ENCODE data around the gene ALDH1A3. TPM values are rescaled to one million over a fixed set of nuclear protein-coding genes. Genes with fewer than 3 reads are reported as not detected.

ALDH1A3 gene
- total RNA-seq, 1 donor from 2014 or later = 2.9 TPM

GRCh38 chr15:100835636-100836035, 44.0 kb upstream of the ALDH1A3 start:
- H3K4me3 ChIP-seq = no peak overlapping the region
- H3K36me3 ChIP-seq = no peaks in the 10 kb centered on the region
- no peaks in the 10 kb centered on the region for H3K4me1 ChIP-seq
- no peak for TF ChIP-seq CTCF (IDR thresholded peaks at IDR 0.05; ENCODE audit: borderline replicate concordance)
- intact Hi-C loops (cut with micrococcal nuclease) = no loop called here
- no peak for DNase-seq
- H3K27me3 ChIP-seq (ENCODE audit: low read depth) = peaks cover 33% of the 10 kb centered on the region
- H3K9me3 ChIP-seq (replicated peaks) = no peaks in the 10 kb centered on the region
- H3K27ac ChIP-seq (replicated peaks) = no peak overlapping the region

- intact Hi-C loops (cut with micrococcal nuclease) = no loop called here
Observed at GRCh38 chr15:100836501-100836900, 43.1 kb upstream of the ALDH1A3 start.

GRCh38 chr15:100841426-100841825, 38.2 kb upstream of the ALDH1A3 start:
- H3K9me3 ChIP-seq (replicated peaks) = no peaks in the 10 kb centered on the region
- peaks cover 56% of the 10 kb centered on the region for H3K27me3 ChIP-seq (ENCODE audit: low read depth)
- no peak overlapping the region for H3K4me3 ChIP-seq
- no peaks in the 10 kb centered on the region for H3K4me1 ChIP-seq
- no peak for TF ChIP-seq CTCF (IDR thresholded peaks at IDR 0.05; ENCODE audit: borderline replicate concordance)
- no peak for DNase-seq
- no peaks in the 10 kb centered on the region for H3K36me3 ChIP-seq
- no peak overlapping the region for H3K27ac ChIP-seq (replicated peaks)
- intact Hi-C loops (cut with micrococcal nuclease) = no loop called here

More at GRCh38 chr15:100836501-100836900, 43.1 kb upstream of the ALDH1A3 start:
- no peak overlapping the region for H3K27ac ChIP-seq (replicated peaks)
- no peaks in the 10 kb centered on the region for H3K36me3 ChIP-seq
- no peak overlapping the region for H3K4me3 ChIP-seq
- TF ChIP-seq CTCF (IDR thresholded peaks at IDR 0.05; ENCODE audit: borderline replicate concordance) = no peak
- H3K27me3 ChIP-seq (ENCODE audit: low read depth) = peaks cover 26% of the 10 kb centered on the region
- H3K4me1 ChIP-seq = no peaks in the 10 kb centered on the region
- no peak for DNase-seq
- no peaks in the 10 kb centered on the region for H3K9me3 ChIP-seq (replicated peaks)

GRCh38 chr15:100842756-100843730, 36.6 kb upstream of the ALDH1A3 start:
- TF ChIP-seq CTCF (IDR thresholded peaks at IDR 0.05; ENCODE audit: borderline replicate concordance) = no peak

GRCh38 chr15:100844167-100844566, 35.5 kb upstream of the ALDH1A3 start:
- no peak for TF ChIP-seq CTCF (IDR thresholded peaks at IDR 0.05; ENCODE audit: borderline replicate concordance)

More at GRCh38 chr15:100842756-100843730, 36.6 kb upstream of the ALDH1A3 start:
- no peaks in the 10 kb centered on the region for H3K36me3 ChIP-seq
- H3K27me3 ChIP-seq (ENCODE audit: low read depth) = peaks cover 64% of the 10 kb centered on the region
- no peaks in the 10 kb centered on the region for H3K9me3 ChIP-seq (replicated peaks)
- H3K27ac ChIP-seq (replicated peaks) = no peak overlapping the region
- DNase-seq = no peak
- intact Hi-C loops (cut with micrococcal nuclease) = no loop called here
- no peaks in the 10 kb centered on the region for H3K4me1 ChIP-seq
- no peak overlapping the region for H3K4me3 ChIP-seq

More at GRCh38 chr15:100844167-100844566, 35.5 kb upstream of the ALDH1A3 start:
- DNase-seq = no peak
- no peaks in the 10 kb centered on the region for H3K4me1 ChIP-seq
- no peak overlapping the region for H3K4me3 ChIP-seq
- peaks cover 76% of the 10 kb centered on the region for H3K27me3 ChIP-seq (ENCODE audit: low read depth)
- no peaks in the 10 kb centered on the region for H3K9me3 ChIP-seq (replicated peaks)
- no peak overlapping the region for H3K27ac ChIP-seq (replicated peaks)
- no peaks in the 10 kb centered on the region for H3K36me3 ChIP-seq
- intact Hi-C loops (cut with micrococcal nuclease) = no loop called here
